ENCODE data around the gene ATP6V1F.

The ATP6V1F gene

DNA sequence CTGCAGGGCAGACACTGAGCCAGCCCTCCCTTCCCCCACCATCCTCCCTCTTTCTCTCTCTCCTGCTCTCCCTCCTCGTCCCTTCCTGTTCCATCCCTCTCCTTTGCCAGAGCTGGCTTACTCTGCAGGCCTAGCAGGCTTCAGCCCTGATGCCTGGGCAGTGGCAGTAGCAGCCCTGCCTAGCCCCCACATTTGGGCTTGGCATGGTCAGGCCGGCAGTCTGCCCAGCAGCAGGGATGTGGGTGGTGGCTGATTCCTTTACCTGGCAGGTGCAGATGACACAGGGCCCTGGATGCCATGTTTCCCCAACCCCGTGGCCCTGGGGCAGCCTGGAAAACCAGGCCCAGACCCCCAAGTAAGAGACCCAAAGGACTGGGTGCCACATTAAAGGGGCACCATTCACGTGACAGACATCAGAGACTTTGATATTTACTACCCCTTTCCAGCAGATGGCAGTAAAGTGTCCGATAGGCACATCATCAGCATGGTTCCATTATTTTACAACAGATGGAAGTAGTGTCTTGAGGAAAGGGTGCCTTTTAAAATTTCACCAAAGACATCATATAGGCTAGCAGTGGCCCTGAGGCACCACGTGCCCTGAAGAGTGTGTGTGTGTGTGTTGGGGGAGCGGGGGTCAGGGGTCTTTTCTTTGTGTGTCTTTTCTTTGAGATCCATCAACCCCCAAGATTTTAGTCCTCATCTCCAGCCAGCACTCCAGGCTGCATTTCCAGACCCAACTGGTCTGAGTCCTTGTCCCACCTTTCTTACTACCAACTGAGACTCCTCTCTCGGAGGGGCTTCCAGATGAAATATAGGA is 41.9 kb downstream of the ATP6V1F start:
- no peak overlapping the region for H3K9ac ChIP-seq (ENCODE audit: low read depth, low read length, poor library complexity, severe bottlenecking)
- H3K27me3 ChIP-seq (ENCODE audit: insufficient read depth, low read length, poor library complexity, severe bottlenecking): no peaks in the 10 kb centered on the region
- H3F3A ChIP-seq (ENCODE audit: low read depth): no peaks in the 10 kb centered on the region
- peak overlapping the region; percentile 47 for H2AFZ ChIP-seq (ENCODE audit: low read length)
- H3K4me2 ChIP-seq (ENCODE audit: low read depth, low read length, poor library complexity, severe bottlenecking): peak overlapping the region; percentile 23
- TF ChIP-seq, protein P1, sequence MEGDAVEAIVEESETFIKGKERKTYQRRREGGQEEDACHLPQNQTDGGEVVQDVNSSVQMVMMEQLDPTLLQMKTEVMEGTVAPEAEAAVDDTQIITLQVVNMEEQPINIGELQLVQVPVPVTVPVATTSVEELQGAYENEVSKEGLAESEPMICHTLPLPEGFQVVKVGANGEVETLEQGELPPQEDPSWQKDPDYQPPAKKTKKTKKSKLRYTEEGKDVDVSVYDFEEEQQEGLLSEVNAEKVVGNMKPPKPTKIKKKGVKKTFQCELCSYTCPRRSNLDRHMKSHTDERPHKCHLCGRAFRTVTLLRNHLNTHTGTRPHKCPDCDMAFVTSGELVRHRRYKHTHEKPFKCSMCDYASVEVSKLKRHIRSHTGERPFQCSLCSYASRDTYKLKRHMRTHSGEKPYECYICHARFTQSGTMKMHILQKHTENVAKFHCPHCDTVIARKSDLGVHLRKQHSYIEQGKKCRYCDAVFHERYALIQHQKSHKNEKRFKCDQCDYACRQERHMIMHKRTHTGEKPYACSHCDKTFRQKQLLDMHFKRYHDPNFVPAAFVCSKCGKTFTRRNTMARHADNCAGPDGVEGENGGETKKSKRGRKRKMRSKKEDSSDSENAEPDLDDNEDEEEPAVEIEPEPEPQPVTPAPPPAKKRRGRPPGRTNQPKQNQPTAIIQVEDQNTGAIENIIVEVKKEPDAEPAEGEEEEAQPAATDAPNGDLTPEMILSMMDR (conservative IDR thresholded peaks at IDR 0.05; ENCODE audit: low read length): peak; percentile 89
- no peak for TF ChIP-seq EZH2phosphoT487 (IDR thresholded peaks at IDR 0.05; ENCODE audit: borderline replicate concordance)
- H3K4me3 ChIP-seq (ENCODE audit: low read length, poor library complexity, severe bottlenecking): peak overlapping the region; percentile 11
- H3K4me1 ChIP-seq (ENCODE audit: insufficient read depth, low read length, poor library complexity, severe bottlenecking): peaks cover 4% of the 10 kb centered on the region
- H3K9me3 ChIP-seq (ENCODE audit: insufficient read depth, low read depth, low read length): 0 out of 2 replicates have a peak, but pooled peaks cover under 1% of the 10 kb centered on the region
- no peaks in the 10 kb centered on the region for H3K9me2 ChIP-seq (replicated peaks; ENCODE audit: low read depth, low read length)
- H3K36me3 ChIP-seq (ENCODE audit: insufficient read depth, low read length): no peaks in the 10 kb centered on the region
- H4K20me1 ChIP-seq (ENCODE audit: insufficient read depth, low read length, poor library complexity, severe bottlenecking): no peaks in the 10 kb centered on the region
- H3K79me2 ChIP-seq (ENCODE audit: insufficient read depth, low read length): no peaks in the 10 kb centered on the region

DNA sequence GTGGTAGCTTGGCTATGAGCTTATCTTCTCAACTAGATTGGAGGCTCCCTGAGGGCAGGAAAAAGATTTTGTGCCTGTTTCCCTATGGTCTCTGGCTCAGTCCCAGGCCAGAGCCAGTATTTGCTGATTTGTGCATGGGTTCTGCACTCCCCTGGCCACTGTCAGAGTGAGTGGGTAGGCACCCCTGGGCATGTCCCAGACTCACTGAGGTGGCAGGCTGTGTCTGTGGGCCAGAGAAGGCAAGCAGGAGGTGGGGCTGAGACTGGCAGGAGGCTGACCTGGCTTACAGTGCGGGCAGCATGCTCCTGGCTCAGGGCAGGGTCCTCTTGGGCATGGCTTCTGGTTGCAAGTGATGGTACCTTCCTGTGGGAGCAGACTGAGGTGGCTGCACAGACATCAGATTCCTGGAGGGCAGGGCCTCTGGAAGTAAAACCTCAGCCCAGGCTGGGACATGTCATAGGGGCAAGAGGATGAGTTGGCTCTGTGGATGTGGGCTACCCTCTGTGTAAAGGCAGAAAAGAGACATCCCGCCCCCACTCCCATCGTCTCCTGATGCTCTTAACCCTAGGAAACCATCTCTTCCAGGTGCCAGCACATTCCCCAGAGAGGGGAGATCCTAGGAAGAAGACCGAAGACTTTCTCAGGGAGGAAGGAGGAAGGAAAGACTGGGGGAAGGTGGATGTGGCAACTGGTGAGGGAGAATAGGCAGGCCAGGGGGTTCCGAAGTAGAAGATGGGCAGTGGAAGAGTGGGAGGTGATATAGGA is 43.5 kb downstream of the ATP6V1F start:
- no peaks in the 10 kb centered on the region for H3K9me3 ChIP-seq (ENCODE audit: insufficient read depth, low read depth, low read length)
- H2AFZ ChIP-seq (ENCODE audit: low read length): no peak overlapping the region
- H3K4me3 ChIP-seq (ENCODE audit: low read length, poor library complexity, severe bottlenecking): no peak overlapping the region

DNA sequence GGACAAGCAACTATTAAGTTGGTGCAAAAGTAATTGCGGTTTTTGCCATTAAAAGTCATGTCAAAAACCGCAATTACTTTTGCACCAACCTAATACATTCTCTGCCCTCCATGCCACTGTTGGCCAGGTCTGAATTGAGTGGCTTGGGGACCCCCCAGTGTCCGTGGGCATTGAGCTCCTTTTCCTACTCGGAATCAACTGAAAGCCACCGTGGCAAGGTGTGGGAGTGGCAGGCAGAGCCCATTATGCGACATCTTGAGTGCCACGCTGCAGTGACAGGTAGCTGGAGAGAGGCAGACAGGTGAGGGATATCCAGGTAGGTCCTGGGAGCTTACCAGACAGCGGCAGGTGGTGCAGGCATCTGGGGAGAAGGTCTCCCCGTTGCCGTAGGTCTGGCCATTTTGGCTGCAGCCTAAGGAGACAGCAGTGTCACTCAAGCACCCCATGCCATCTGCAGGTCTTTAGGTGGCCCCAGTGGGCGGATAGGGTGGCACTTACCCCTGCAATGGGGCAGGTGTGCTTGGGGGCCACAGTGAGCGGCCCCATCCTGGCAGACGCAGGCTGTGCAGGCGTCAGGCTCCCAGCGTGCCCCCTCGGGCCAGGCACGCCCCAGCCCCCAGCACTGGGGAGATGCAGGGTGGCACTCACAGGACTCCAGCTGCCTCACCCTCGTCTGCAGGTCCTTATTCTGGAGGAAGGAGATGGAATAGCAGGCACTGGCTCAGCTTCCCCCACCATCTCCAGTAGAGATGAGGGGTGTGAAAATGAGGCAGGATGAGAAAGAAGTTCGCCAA is 44.3 kb downstream of the ATP6V1F start:
- no peak for TF ChIP-seq EZH2phosphoT487 (IDR thresholded peaks at IDR 0.05; ENCODE audit: borderline replicate concordance)
- TF ChIP-seq, protein P1 (conservative IDR thresholded peaks at IDR 0.05; ENCODE audit: low read length): no peak
- Histone ChIP-seq H2AFZ (ENCODE audit: low read length) (no peak overlapping the region), H3F3A (ENCODE audit: low read depth) (no peaks in the 10 kb centered on the region), H3K9me3 (ENCODE audit: insufficient read depth, low read depth, low read length) (no peaks in the 10 kb centered on the region), H3K4me3 (ENCODE audit: low read length, poor library complexity, severe bottlenecking) (no peak overlapping the region), H3K4me2 (ENCODE audit: low read depth, low read length, poor library complexity, severe bottlenecking) (no peak overlapping the region), H3K27me3 (ENCODE audit: insufficient read depth, low read length, poor library complexity, severe bottlenecking) (no peaks in the 10 kb centered on the region), H3K9ac (ENCODE audit: low read depth, low read length, poor library complexity, severe bottlenecking) (no peak overlapping the region), H3K4me1 (ENCODE audit: insufficient read depth, low read length, poor library complexity, severe bottlenecking) (peaks cover 4% of the 10 kb centered on the region), H3K9me2 (replicated peaks; ENCODE audit: low read depth, low read length) (no peaks in the 10 kb centered on the region), H3K36me3 (ENCODE audit: insufficient read depth, low read length) (no peaks in the 10 kb centered on the region), H3K79me2 (ENCODE audit: insufficient read depth, low read length) (no peaks in the 10 kb centered on the region), H4K20me1 (ENCODE audit: insufficient read depth, low read length, poor library complexity, severe bottlenecking) (no peaks in the 10 kb centered on the region)

More for the DNA sequence above, 43.5 kb downstream of the ATP6V1F start:
- Histone ChIP-seq H3K27me3 (ENCODE audit: insufficient read depth, low read length, poor library complexity, severe bottlenecking) (no peaks in the 10 kb centered on the region), H3K4me2 (ENCODE audit: low read depth, low read length, poor library complexity, severe bottlenecking) (no peak overlapping the region), H4K20me1 (ENCODE audit: insufficient read depth, low read length, poor library complexity, severe bottlenecking) (no peaks in the 10 kb centered on the region), H3F3A (ENCODE audit: low read depth) (no peaks in the 10 kb centered on the region), H3K9ac (ENCODE audit: low read depth, low read length, poor library complexity, severe bottlenecking) (no peak overlapping the region), H3K79me2 (ENCODE audit: insufficient read depth, low read length) (no peaks in the 10 kb centered on the region), H3K36me3 (ENCODE audit: insufficient read depth, low read length) (no peaks in the 10 kb centered on the region), H3K9me2 (replicated peaks; ENCODE audit: low read depth, low read length) (no peaks in the 10 kb centered on the region), H3K4me1 (ENCODE audit: insufficient read depth, low read length, poor library complexity, severe bottlenecking) (peaks cover 4% of the 10 kb centered on the region)
- TF ChIP-seq EZH2phosphoT487 (IDR thresholded peaks at IDR 0.05; ENCODE audit: borderline replicate concordance): no peak
- TF ChIP-seq, protein P1 (conservative IDR thresholded peaks at IDR 0.05; ENCODE audit: low read length): no peak

Measured in Loucy (cell line).